Hair follicle dermal papilla cell (primary cell): ENCODE measurements around the gene GNB4. TPM values are rescaled to one million over a fixed set of nuclear protein-coding genes. Genes with fewer than 3 reads are reported as not detected.

Experiments
- small RNA-seq: library from RNA; depleted of rRNA; stranded (forward); fragments of <200 nt; gene quantifications from one replicate; pipeline ENCODE3, GENCODE V24; 2012
- total RNA-seq: library from RNA; depleted of rRNA; stranded (reverse); fragments of >200 nt; gene quantifications from 2 replicates; pipeline ENCODE4 v1.2.3, GENCODE V29; 2012

GNB4 gene
- 121 and 128 TPM in 2 replicates for total RNA-seq

GRCh38 chr3:179451265-179452175 lies at the start of gene GNB4:
Gene GNB4, minus strand, starts transcription at chr3:179451470. Its CDS starts 25,270 bp downstream, at chr3:179426200.

GRCh38 chr3:179347345-179348194 lies 103.7 kb downstream of the GNB4 start, which contains the start of gene MFN1:
Gene MFN1, plus strand, starts transcription at chr3:179347709. Its CDS starts 1,143 bp downstream, at chr3:179348852.

Small RNA genes lying within 50 kb of the gene (small RNA-seq; reads per million reads assigned to genes)
- gene AC007620.1, result not detected

Other genes starting within 250 kb of the GNB4 start
- gene KCNMB3, start 200.4 kb downstream of the GNB4 start, total RNA-seq, result 1.1 and 1.9 TPM in 2 replicates
- gene ZNF639, start 128.4 kb downstream of the GNB4 start, total RNA-seq, result 55.7 and 59.4 TPM in 2 replicates
- 47.4 and 60.8 TPM in 2 replicates for gene MFN1, start 103.8 kb downstream of the GNB4 start, total RNA-seq
- 33.6 and 50.6 TPM in 2 replicates for gene ACTL6A, start 111.5 kb upstream of the GNB4 start, total RNA-seq
- gene MRPL47, start 153.2 kb upstream of the GNB4 start, total RNA-seq, result 16.6 and 22.7 TPM in 2 replicates
- 59.1 and 70.7 TPM in 2 replicates for gene NDUFB5, start 153.3 kb upstream of the GNB4 start, total RNA-seq
- gene USP13, start 201.6 kb upstream of the GNB4 start, total RNA-seq, result 14.6 and 16.0 TPM in 2 replicates